GM12874 (cell line): ENCODE results near the gene JMJD4.

Experiments
- TF ChIP-seq, protein P1 (sequence below): IDR thresholded peaks from 2 replicates; pipeline ENCODE4 v1.5.1; 2011; ENCODE audit warnings: low read depth, mild to moderate bottlenecking, control low read depth, low read length, moderate library complexity; ENCODE audit not compliant: insufficient read depth

Gene JMJD4

DNA sequence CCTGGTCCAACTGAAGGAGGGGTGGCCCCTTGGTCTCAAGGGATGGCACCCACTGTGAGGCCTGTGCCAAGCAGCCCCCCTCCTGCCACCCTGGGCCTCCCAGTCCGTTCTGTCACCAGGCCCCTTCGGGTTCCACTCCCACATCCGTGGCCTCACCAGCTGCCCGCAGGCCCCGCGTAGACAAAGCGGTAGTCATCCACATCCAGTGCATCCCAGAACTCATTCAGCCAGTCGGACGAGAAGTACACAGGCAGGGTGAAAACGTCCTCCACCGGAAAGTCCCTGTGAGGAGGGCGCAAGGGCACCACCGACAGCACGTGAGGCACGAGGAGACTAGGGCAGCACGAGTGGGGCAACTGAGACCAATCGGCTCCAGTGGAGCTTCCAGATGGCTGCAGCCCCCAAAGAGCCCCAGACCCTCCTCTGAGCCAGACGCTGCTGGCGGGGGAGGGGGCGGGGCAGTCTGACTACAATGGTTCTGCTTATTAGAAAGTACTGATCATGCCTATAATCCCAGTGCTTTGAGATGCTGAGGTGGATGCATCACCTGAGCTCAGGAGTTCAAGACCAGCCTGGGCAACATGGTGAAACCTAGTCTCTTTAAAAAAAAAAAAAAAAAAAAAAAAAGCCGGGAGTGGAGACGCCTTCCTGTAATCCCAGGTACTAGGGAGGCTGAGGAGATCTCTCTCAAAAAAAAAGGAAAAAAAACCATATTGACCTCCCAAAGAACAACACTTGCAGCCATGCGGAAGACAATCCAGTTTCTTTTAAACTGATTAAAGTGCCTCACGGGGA is 1.2 kb downstream of the JMJD4 start:
- TF ChIP-seq, protein P1, sequence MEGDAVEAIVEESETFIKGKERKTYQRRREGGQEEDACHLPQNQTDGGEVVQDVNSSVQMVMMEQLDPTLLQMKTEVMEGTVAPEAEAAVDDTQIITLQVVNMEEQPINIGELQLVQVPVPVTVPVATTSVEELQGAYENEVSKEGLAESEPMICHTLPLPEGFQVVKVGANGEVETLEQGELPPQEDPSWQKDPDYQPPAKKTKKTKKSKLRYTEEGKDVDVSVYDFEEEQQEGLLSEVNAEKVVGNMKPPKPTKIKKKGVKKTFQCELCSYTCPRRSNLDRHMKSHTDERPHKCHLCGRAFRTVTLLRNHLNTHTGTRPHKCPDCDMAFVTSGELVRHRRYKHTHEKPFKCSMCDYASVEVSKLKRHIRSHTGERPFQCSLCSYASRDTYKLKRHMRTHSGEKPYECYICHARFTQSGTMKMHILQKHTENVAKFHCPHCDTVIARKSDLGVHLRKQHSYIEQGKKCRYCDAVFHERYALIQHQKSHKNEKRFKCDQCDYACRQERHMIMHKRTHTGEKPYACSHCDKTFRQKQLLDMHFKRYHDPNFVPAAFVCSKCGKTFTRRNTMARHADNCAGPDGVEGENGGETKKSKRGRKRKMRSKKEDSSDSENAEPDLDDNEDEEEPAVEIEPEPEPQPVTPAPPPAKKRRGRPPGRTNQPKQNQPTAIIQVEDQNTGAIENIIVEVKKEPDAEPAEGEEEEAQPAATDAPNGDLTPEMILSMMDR: no peak

- TF ChIP-seq, protein P1: no peak
Measured at GRCh38 chr1:227733309-227733705, 1.8 kb downstream of the JMJD4 start.

- TF ChIP-seq, protein P1: no peak
Measured at GRCh38 chr1:227732586-227733308, 2.4 kb downstream of the JMJD4 start.

DNA sequence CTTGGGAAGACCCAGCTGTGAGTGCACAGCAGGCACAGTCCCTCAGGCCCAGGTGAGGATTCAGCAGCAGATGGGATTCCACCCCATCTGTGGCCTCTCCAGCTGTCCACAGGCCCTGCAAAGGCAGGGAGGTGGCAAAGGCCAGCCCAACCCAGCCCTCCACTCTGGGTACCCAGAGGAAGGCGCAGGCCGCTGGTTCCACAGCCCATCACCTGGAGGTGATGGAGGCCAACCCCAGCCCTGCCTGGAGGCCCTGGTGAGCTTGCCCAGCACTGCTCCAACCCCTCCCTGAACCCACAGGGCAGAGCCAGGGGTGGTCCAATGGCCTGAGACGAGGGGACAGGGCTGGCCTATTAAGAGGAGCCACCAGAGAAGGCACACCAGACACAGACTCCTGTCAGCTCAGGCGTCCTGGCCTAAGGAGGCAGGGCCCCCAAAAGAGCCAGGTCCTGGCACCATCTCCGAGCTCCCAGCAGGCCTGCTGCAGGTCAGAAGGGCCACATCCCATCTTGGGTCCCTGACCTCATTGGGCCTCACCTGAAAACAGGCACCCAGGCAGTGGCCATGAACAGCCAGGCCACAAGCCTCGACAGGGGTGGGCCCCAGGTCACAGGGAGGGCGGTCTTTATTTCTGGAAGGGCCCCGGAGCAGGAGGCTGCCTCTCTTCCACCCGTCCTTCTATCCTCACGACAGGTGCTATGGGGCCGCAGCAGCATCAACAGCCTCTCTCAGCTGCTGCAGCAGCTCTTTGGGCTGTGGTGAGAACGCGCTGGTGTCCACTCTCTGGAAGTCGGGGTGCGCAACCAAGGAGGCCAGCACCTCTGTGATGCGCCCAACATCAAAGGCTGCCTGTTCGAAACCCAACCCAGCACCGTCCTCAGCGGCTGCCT is 3.2 kb downstream of the JMJD4 start:
- TF ChIP-seq, protein P1: no peak

- TF ChIP-seq, protein P1: no peak
Measured at GRCh38 chr1:227731241-227731677, 3.8 kb downstream of the JMJD4 start.

- TF ChIP-seq, protein P1: no peak
Measured at GRCh38 chr1:227730630-227731151, 4.4 kb downstream of the JMJD4 start.
